NCI-H2081 (cell line): ENCODE results near the gene BIRC2.
A peak's percentile ranks its signal among the peaks of the same experiment; 100 is the strongest.

Experiments used
- DNase-seq, 2 experiments: peaks; one replicate each; lab custom pipeline; 2025; lab: John Stamatoyannopoulos, UW

The BIRC2 gene

GRCh38 chr11:102375720-102376399, 28.8 kb downstream of the BIRC2 start:
- no peak for DNase-seq

GRCh38 chr11:102377891-102378290, 30.9 kb downstream of the BIRC2 start:
- DNase-seq, result no peak

GRCh38 chr11:102378818-102379217, 31.8 kb downstream of the BIRC2 start:
- no peak for DNase-seq

GRCh38 chr11:102382384-102382783, 35.4 kb downstream of the BIRC2 start:
- DNase-seq, result no peak

- DNase-seq, result no peak
Measured at GRCh38 chr11:102383839-102384238, 36.8 kb downstream of the BIRC2 start.

- no peak for DNase-seq
Measured at GRCh38 chr11:102384419-102385079, 37.5 kb downstream of the BIRC2 start.

- DNase-seq, result no peak
Measured at GRCh38 chr11:102385085-102386007, 38.3 kb downstream of the BIRC2 start.

- no peak for DNase-seq
Measured at GRCh38 chr11:102386136-102386734, 39.2 kb downstream of the BIRC2 start.

- no peak for DNase-seq
Measured at GRCh38 chr11:102387043-102387781, 40.2 kb downstream of the BIRC2 start.

- no peak for DNase-seq
Measured at GRCh38 chr11:102389253-102389652, 42.2 kb downstream of the BIRC2 start.

GRCh38 chr11:102390667-102391465, 43.9 kb downstream of the BIRC2 start:
- peak; percentile 46 to 61 for DNase-seq

- no peak for DNase-seq
Measured at GRCh38 chr11:102391549-102392237, 44.7 kb downstream of the BIRC2 start.

- DNase-seq, result no peak
Measured at GRCh38 chr11:102393272-102393730, 46.3 kb downstream of the BIRC2 start.

GRCh38 chr11:102395720-102396393, 48.8 kb downstream of the BIRC2 start:
- no peak for DNase-seq

GRCh38 chr11:102396708-102397563, 49.9 kb downstream of the BIRC2 start:
- DNase-seq, result no peak

GRCh38 chr11:102398297-102398696, 51.3 kb downstream of the BIRC2 start:
- no peak for DNase-seq

- DNase-seq, result no peak
Measured at GRCh38 chr11:102399189-102399588, 52.2 kb downstream of the BIRC2 start.

- no peak for DNase-seq
Measured at GRCh38 chr11:102400603-102401002, 53.6 kb downstream of the BIRC2 start.
